ENCODE results near the gene RAD23B. TPM values are rescaled to one million over a fixed set of nuclear protein-coding genes. Genes with fewer than 3 reads are reported as not detected.

RAD23B gene
- total RNA-seq, 8 experiments from 2014 or later, result 75.3 to 181 (median 109) TPM

- peaks cover 8 to 15% of the 10 kb centered on the region in 2 donors for H3K4me1 ChIP-seq (replicated peaks in 1 of 2)
- H3K27ac ChIP-seq, result peak overlapping the region in 1 of 2 donors; percentile 32
- no peak for ATAC-seq (replicated peaks in 6 of 8)
- H3K4me3 ChIP-seq, result no peak overlapping the region
- WGBS, 10 experiments, result 17 to 100% (median 75%) methylated on average over 1 of the region's 1 CpG; no CpG with 5 or more reads in 2 of the 10 experiments
- in situ Hi-C loops (cut with MboI; ENCODE audit: low pct_unique_long_range_greater_than_20kb in 2 of 9, low sequenced_read_pairs in 9 of 9, unreplicated experiment in 9 of 9), result no loop called here
These were observed 9.0 kb upstream of the RAD23B start for GRCh38 chr9:107274096-107274495.

DNA sequence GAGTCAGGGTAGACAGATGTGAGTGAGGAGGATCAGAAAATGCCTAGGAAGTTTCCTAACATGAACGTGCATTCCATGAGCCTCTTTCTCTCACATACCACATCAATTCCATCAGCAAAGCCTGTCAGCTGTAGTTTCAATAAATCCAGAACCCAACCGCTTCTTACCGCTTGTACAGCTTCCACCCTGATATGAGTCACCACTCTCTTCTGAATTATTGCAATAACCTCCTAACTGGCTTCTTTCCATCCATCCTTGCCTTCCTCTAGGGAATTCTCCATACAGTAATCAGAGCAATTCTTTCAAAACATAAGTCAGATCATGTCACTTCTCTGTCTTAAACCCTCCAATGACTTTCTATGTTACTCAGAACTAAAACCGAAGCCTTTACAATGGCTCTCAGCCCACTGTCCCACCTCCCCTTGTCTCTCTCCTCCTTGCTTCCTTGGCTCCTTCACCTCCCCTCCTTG lies 8.1 kb upstream of the RAD23B start:
- Histone ChIP-seq H3K27ac (peak overlapping the region; percentile 42 to 65), H3K4me1 (replicated peaks in 1 of 2) (peaks cover 8 to 15% of the 10 kb centered on the region in 2 donors), H3K4me3 (no peak overlapping the region)
- 0 to 52% (median 20%) methylated on average over 1 to 4 of the region's 4 CpGs; no CpG with 5 or more reads in 3 of the 10 experiments for WGBS, 10 experiments
- in situ Hi-C loops (cut with MboI; ENCODE audit: low pct_unique_long_range_greater_than_20kb in 2 of 9, low sequenced_read_pairs in 9 of 9, unreplicated experiment in 9 of 9), result loop anchor here in 1 of 9 experiments (25.0 kb wide), 1 partner anchor 88 kb away; no protein-coding TSS in a partner anchor
- peak; percentile 92 to 99 (median 98) for ATAC-seq (replicated peaks in 6 of 8)

- in situ Hi-C loops (cut with MboI; ENCODE audit: low pct_unique_long_range_greater_than_20kb in 2 of 9, low sequenced_read_pairs in 9 of 9, unreplicated experiment in 9 of 9), result loop anchor here in 1 of 9 experiments (25.0 kb wide), 1 partner anchor 88 kb away; no protein-coding TSS in a partner anchor
- Histone ChIP-seq H3K27ac (peak overlapping the region; percentile 42 to 65), H3K4me3 (no peak overlapping the region), H3K4me1 (replicated peaks in 1 of 2) (peaks cover 8 to 15% of the 10 kb centered on the region in 2 donors)
- ATAC-seq (replicated peaks in 6 of 8), result no peak
- WGBS, 10 experiments, result 83 to 100% (median 90%) methylated on average over 1 to 2 of the region's 2 CpGs; no CpG with 5 or more reads in 4 of the 10 experiments
These were observed 7.5 kb upstream of the RAD23B start for GRCh38 chr9:107275530-107275929.

DNA sequence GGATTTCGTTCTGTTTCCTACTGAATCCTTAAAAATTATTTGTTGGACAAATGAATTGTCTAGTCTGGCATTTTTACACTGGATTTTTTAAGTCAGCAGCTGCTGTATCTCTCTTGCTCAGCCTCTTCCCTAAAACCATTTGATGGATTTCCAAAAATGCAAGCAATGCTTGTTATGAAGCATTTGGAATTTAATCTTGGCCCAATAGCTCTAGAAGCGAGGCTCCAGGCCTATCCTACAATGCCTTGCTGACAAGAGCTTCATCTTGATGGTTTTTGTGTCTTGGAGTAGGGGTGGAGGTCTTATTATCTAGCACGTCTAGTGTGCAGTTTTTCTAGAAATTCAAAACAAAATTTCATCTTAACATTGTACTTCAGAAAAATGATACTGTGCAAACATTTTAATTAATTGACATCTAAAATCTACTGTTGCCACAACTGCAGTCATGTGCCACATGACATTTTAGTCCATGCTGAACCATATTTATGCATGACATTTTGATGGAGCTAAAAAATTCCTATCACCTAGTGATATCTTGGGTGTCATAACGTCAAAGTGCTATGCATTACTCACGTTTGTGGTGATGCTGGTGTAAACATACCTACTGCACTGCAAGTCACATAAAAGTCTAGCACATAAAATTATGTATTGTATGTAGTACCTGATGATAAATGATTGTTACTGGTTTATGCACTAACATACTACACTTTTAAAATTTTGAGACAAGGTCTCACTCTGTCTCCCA lies 5.9 kb upstream of the RAD23B start:
- in situ Hi-C loops (cut with MboI; ENCODE audit: low pct_unique_long_range_greater_than_20kb in 2 of 9, low sequenced_read_pairs in 9 of 9, unreplicated experiment in 9 of 9), result loop anchor here in 1 of 9 experiments (25.0 kb wide), 1 partner anchor 90 kb away; no protein-coding TSS in a partner anchor
- no peak for ATAC-seq (replicated peaks in 6 of 8)
- H3K27ac ChIP-seq, result no peak overlapping the region
- H3K4me1 ChIP-seq (replicated peaks in 1 of 2), result peaks cover 11 to 20% of the 10 kb centered on the region in 2 donors
- 23 to 92% (median 78%) methylated on average over 2 to 5 of the region's 5 CpGs; no CpG with 5 or more reads in 1 of the 10 experiments for WGBS, 10 experiments
- no peak overlapping the region for H3K4me3 ChIP-seq

GRCh38 chr9:107277801-107278200 lies 5.3 kb upstream of the RAD23B start:
- H3K4me1 ChIP-seq (replicated peaks in 1 of 2), result peaks cover 12 to 20% of the 10 kb centered on the region in 2 donors
- H3K4me3 ChIP-seq, result no peak overlapping the region
- 73 to 100% (median 80%) methylated on average over 1 to 3 of the region's 5 CpGs; no CpG with 5 or more reads in 3 of the 10 experiments for WGBS, 10 experiments
- no peak for ATAC-seq (replicated peaks in 6 of 8)
- no peak overlapping the region for H3K27ac ChIP-seq
- in situ Hi-C loops (cut with MboI; ENCODE audit: low pct_unique_long_range_greater_than_20kb in 2 of 9, low sequenced_read_pairs in 9 of 9, unreplicated experiment in 9 of 9), result loop anchor here in 1 of 9 experiments (25.0 kb wide), 1 partner anchor 90 kb away; no protein-coding TSS in a partner anchor

GRCh38 chr9:107279086-107279485 lies 4.0 kb upstream of the RAD23B start:
- in situ Hi-C loops (cut with MboI; ENCODE audit: low pct_unique_long_range_greater_than_20kb in 2 of 9, low sequenced_read_pairs in 9 of 9, unreplicated experiment in 9 of 9), result loop anchor here in 1 of 9 experiments (25.0 kb wide), 1 partner anchor 92 kb away; no protein-coding TSS in a partner anchor
- Histone ChIP-seq H3K4me1 (replicated peaks in 1 of 2) (peaks cover 12 to 20% of the 10 kb centered on the region in 2 donors), H3K27ac (no peak overlapping the region), H3K4me3 (no peak overlapping the region)
- 92 to 100% (median 96%) methylated on average over 1 to 7 of the region's 7 CpGs; no CpG with 5 or more reads in 1 of the 10 experiments for WGBS, 10 experiments
- no peak for ATAC-seq (replicated peaks in 6 of 8)

DNA sequence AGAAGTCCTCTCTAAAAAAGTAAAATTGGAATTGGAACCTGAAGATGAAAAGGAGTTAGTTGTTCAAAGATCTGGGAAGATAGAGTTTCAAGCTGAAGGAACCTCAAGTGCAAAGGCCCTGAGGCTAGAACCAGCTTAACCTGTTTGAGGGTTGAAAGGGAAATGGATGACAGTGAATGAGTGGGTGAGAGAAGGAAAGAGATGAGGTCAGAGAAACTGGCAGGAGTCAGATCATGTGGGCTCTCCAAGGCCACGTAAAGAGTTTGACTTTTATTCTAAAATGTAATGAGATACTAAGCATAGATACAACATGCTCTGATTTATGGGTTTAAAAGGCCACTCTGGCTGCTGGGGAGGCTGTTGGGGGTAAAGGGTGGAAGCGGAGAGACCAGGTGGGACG lies 2.5 kb upstream of the RAD23B start:
- in situ Hi-C loops (cut with MboI; ENCODE audit: low pct_unique_long_range_greater_than_20kb in 2 of 9, low sequenced_read_pairs in 9 of 9, unreplicated experiment in 9 of 9), result loop anchor here in 1 of 9 experiments (25.0 kb wide), 1 partner anchor 93 kb away; no protein-coding TSS in a partner anchor
- Histone ChIP-seq H3K4me3 (no peak overlapping the region), H3K27ac (no peak overlapping the region), H3K4me1 (replicated peaks in 1 of 2) (peaks cover 6 to 9% of the 10 kb centered on the region in 2 donors)
- ATAC-seq (replicated peaks in 6 of 8), result no peak
- WGBS, 10 experiments, result 56 to 100% (median 86%) methylated on average over 1 to 3 of the region's 3 CpGs

DNA sequence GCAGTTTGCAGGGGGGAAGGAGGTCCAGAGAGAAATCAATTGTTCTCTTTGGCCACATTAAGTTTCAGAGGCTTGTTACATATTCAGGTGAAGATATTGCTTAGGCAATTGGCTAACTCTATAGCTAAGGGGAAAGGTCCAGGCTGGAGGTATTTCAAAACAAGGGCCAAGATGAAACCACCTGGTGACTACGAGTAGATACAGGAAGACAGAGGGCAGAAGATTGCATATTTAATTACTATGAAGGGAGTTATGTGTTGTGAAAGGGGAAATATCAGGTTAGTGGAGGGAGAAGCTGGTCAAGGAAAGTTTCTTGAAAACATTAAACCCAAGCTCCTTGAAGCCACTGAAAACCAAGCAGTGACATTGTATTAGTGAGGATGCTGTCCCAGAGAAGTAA lies 1.9 kb upstream of the RAD23B start:
- ATAC-seq (replicated peaks in 6 of 8), result no peak
- no peak overlapping the region for H3K4me3 ChIP-seq
- WGBS, 10 experiments, result 44 to 83% (median 71%) methylated on average over 1 of the region's 1 CpG; no CpG with 5 or more reads in 4 of the 10 experiments
- H3K4me1 ChIP-seq (replicated peaks in 1 of 2), result peaks cover 4 to 8% of the 10 kb centered on the region in 2 donors
- H3K27ac ChIP-seq, result no peak overlapping the region
- in situ Hi-C loops (cut with MboI; ENCODE audit: low pct_unique_long_range_greater_than_20kb in 2 of 9, low sequenced_read_pairs in 9 of 9, unreplicated experiment in 9 of 9), result loop anchor here in 1 of 9 experiments (25.0 kb wide), 1 partner anchor 94 kb away; no protein-coding TSS in a partner anchor

GRCh38 chr9:107281922-107282667 lies 984 bp upstream of the RAD23B start:
- H3K4me3 ChIP-seq, result peak overlapping the region; percentile 41 to 91 (median 57)
- in situ Hi-C loops (cut with MboI; ENCODE audit: low pct_unique_long_range_greater_than_20kb in 2 of 9, low sequenced_read_pairs in 9 of 9, unreplicated experiment in 9 of 9), result loop anchor here in 1 of 9 experiments (25.0 kb wide), 1 partner anchor 95 kb away; no protein-coding TSS in a partner anchor
- peak in 3 of 8 experiments; percentile 1 to 4 (median 2) for ATAC-seq (replicated peaks in 6 of 8)
- 0 to 100% (median 50%) methylated on average over 3 to 9 of the region's 13 CpGs for WGBS, 10 experiments
- H3K27ac ChIP-seq, result peak overlapping the region; percentile 79 to 90
- peaks cover 9 to 11% of the 10 kb centered on the region in 2 donors for H3K4me1 ChIP-seq (replicated peaks in 1 of 2)

DNA sequence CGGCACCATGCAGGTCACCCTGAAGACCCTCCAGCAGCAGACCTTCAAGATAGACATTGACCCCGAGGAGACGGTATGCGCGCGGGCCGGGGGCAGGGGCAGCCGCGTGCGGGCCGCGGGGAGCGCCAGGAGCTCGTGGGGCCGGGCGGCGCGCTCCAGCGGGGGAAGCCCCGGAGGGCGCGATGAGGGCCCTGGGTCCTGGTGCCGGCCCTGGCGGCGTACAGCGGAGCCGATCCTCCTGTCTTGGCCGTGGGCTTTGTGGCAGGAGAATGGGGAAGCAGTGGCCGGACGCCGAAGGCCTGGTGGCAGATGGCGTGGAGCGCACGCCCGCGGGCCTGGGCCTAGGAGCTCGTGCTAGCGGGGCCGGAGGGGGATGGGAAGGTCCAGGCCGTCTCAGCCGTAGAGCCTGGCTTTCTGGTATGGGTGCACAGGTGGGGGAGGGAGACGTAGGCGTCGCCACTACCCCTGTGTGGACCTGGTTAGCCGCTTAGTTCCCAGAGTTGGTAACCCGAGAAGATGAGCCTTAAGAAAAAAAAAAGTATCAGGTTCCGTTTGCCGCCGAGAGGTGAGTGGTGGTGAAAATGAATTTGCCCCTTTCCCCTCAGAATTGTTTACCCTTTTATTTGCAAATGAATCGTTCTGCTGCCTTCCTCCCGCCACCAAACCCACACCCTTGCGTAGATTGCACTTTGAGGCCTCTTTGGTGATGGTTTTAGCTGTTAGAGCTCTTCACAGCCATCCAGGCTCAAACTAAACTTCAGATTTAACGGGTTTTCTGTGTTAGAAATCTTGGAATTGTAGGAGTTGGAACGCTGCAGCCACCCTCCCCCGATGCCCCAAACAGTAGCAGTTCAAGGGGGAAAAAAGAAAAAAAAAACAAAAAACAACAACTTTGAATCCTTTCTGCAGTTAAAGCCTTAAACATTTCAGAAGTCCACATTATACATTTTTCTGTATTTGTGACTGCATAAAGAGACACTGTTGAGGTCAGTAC lies 841 bp downstream of the RAD23B start:
- H3K4me3 ChIP-seq, result peak overlapping the region; percentile 78 to 91 (median 86)
- peaks cover 9 to 11% of the 10 kb centered on the region in 2 donors for H3K4me1 ChIP-seq (replicated peaks in 1 of 2)
- WGBS, 10 experiments, result 0 to 7% (median 0%) methylated on average over 1 to 14 of the region's 55 CpGs; no CpG with 5 or more reads in 3 of the 10 experiments
- H3K27ac ChIP-seq, result peak overlapping the region; percentile 98 to 99
- in situ Hi-C loops (cut with MboI; ENCODE audit: low pct_unique_long_range_greater_than_20kb in 2 of 9, low sequenced_read_pairs in 9 of 9, unreplicated experiment in 9 of 9), result loop anchor here in 1 of 9 experiments (25.0 kb wide), 1 partner anchor 97 kb away; no protein-coding TSS in a partner anchor
- peak; percentile 24 to 46 (median 36) for ATAC-seq (replicated peaks in 6 of 8)

DNA sequence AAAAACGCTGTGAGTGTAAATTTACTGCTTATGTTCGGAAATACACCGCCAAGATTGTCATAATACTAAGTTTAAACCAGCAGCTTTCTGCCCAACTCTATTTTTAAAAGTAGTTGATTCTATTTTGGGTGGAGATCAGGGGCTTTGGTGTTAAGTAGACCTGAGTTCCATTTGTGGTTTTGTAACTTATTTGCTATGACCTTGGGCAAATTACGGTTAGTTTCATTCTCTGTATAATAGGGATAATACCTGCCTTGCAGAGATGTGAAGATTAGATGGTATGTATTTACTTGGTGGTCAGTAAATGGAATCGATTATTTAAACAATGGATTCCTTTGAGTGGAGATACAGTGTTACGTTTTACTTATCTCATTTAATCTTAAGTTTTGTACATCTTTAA lies 1.6 kb downstream of the RAD23B start:
- Histone ChIP-seq H3K4me3 (peak overlapping the region; percentile 78 to 91 (median 86)), H3K27ac (peak overlapping the region; percentile 98 to 99), H3K4me1 (replicated peaks in 1 of 2) (peaks cover 9 to 11% of the 10 kb centered on the region in 2 donors)
- in situ Hi-C loops (cut with MboI; ENCODE audit: low pct_unique_long_range_greater_than_20kb in 2 of 9, low sequenced_read_pairs in 9 of 9, unreplicated experiment in 9 of 9), result loop anchor here in 1 of 9 experiments (25.0 kb wide), 1 partner anchor 97 kb away; no protein-coding TSS in a partner anchor
- ATAC-seq (replicated peaks in 6 of 8), result no peak
- WGBS, 10 experiments, result 0 to 10% (median 1%) methylated on average over 2 to 6 of the region's 6 CpGs; no CpG with 5 or more reads in 2 of the 10 experiments
